OCI-LY1 (cell line): ENCODE measurements around the gene MAP1LC3A.

Experiments used
- H2AFZ ChIP-seq: fragments of 200-600 bp; sonication (generic), shearing (Covaris generic); 2 replicates; pipeline ENCODE4 v1.6.0; 2014; ENCODE audit warnings: antibody characterized with exemption, mild to moderate bottlenecking, low read length
- H3F3A ChIP-seq: fragments of 200-600 bp; sonication (generic), shearing (Covaris generic); 2 replicates; pipeline ENCODE4 v1.6.0; 2014; ENCODE audit warnings: mild to moderate bottlenecking, antibody characterized with exemption, low read length, moderate library complexity; ENCODE audit not compliant: insufficient read depth
- H3K27ac ChIP-seq: fragments of 200-600 bp; sonication (generic); 2 replicates; pipeline ENCODE4 v1.5.1; 2014; ENCODE audit warnings: low read length, mixed run types, mild to moderate bottlenecking, low read depth; ENCODE audit not compliant: poor library complexity, severe bottlenecking
- H3K27me3 ChIP-seq: fragments of 200-600 bp; sonication (generic); 2 replicates; pipeline ENCODE4 v1.6.0; 2014; ENCODE audit warnings: antibody characterized with exemption, mild to moderate bottlenecking, low read length, moderate library complexity; ENCODE audit not compliant: insufficient read depth
- H3K36me3 ChIP-seq: fragments of 200-600 bp; sonication (generic); 2 replicates; pipeline ENCODE4 v1.6.1; 2014; ENCODE audit warnings: mild to moderate bottlenecking, antibody characterized with exemption, low read length, moderate library complexity, mixed read lengths; ENCODE audit not compliant: insufficient read depth
- H3K4me1 ChIP-seq: fragments of 200-600 bp; sonication (generic); 2 replicates; pipeline ENCODE4 v1.5.1; 2014; ENCODE audit warnings: mild to moderate bottlenecking, low read length, moderate library complexity; ENCODE audit not compliant: insufficient read depth, severe bottlenecking
- H3K4me2 ChIP-seq: fragments of 200-600 bp; sonication (generic), shearing (Covaris generic); 2 replicates; pipeline ENCODE4 v1.6.1; 2014; ENCODE audit warnings: low read length
- H3K4me3 ChIP-seq: fragments of 200-600 bp; sonication (generic); 2 replicates; pipeline ENCODE4 v1.5.1; 2014; ENCODE audit warnings: low read length, low read depth, mild to moderate bottlenecking, mixed read lengths; ENCODE audit not compliant: poor library complexity, severe bottlenecking
- H3K79me2 ChIP-seq: fragments of 200-600 bp; shearing (Covaris generic); 2 replicates; pipeline ENCODE4 v1.6.1; 2016; ENCODE audit warnings: mixed run types, low read length, mixed read lengths; ENCODE audit not compliant: insufficient read depth
- H3K9ac ChIP-seq: fragments of 200-600 bp; sonication (generic), shearing (Covaris generic); 2 replicates; pipeline ENCODE4 v1.6.1; 2014; ENCODE audit warnings: mild to moderate bottlenecking, low read length, mixed read lengths
- H3K9me2 ChIP-seq: fragments of 200-600 bp; sonication (generic), shearing (Covaris generic); 2 replicates; pipeline ENCODE4 v1.6.1; 2014; ENCODE audit warnings: low read depth, mild to moderate bottlenecking, low read length, mixed read lengths
- H3K9me3 ChIP-seq: fragments of 200-600 bp; shearing (Covaris generic); 2 replicates; pipeline ENCODE4 v1.6.1; 2014; ENCODE audit warnings: low read length, mixed read lengths
- H4K20me1 ChIP-seq: fragments of 200-600 bp; sonication (generic), shearing (Covaris generic); 2 replicates; pipeline ENCODE4 v1.6.0; 2016; ENCODE audit warnings: mild to moderate bottlenecking, low read length; ENCODE audit not compliant: insufficient read depth
- CTCF ChIP-seq: fragments of 200-600 bp; sonication (generic), shearing (Covaris generic); IDR thresholded peaks from 2 replicates; pipeline ENCODE4 v1.5.1; 2017; ENCODE audit warnings: mild to moderate bottlenecking, antibody characterized with exemption, low read length, moderate library complexity, mixed read lengths
- EZH2 ChIP-seq: fragments of 200-600 bp; sonication (generic), shearing (Covaris generic); IDR thresholded peaks from 2 replicates; pipeline ENCODE4 v1.8.0; 2017; ENCODE audit warnings: borderline replicate concordance, mixed run types, mild to moderate bottlenecking, antibody characterized with exemption, low read length, moderate library complexity, mixed read lengths

The MAP1LC3A gene

GRCh38 chr20:34566978-34567891 is 8.7 kb downstream of the MAP1LC3A start:
- Histone ChIP-seq H3K27me3 (no peaks in the 10 kb centered on the region), H3K9me2 (no peaks in the 10 kb centered on the region), H2AFZ (no peak overlapping the region), H3K36me3 (no peaks in the 10 kb centered on the region), H3K9ac (no peak overlapping the region), H3K4me3 (no peak overlapping the region), H3K27ac (no peak overlapping the region), H3K4me2 (no peak overlapping the region), H3K4me1 (peaks cover 7% of the 10 kb centered on the region), H3K79me2 (no peaks in the 10 kb centered on the region), H4K20me1 (no peaks in the 10 kb centered on the region), H3K9me3 (no peaks in the 10 kb centered on the region), H3F3A (no peaks in the 10 kb centered on the region)
- TF ChIP-seq CTCF: no peak
- TF ChIP-seq EZH2: no peak

GRCh38 chr20:34567892-34568865 is 9.7 kb downstream of the MAP1LC3A start:
- Histone ChIP-seq H3K4me1 (peaks cover 7% of the 10 kb centered on the region), H3K27ac (no peak overlapping the region), H3K36me3 (no peaks in the 10 kb centered on the region), H4K20me1 (no peaks in the 10 kb centered on the region), H2AFZ (no peak overlapping the region), H3K79me2 (no peaks in the 10 kb centered on the region), H3K4me3 (no peak overlapping the region), H3K4me2 (no peak overlapping the region), H3F3A (no peaks in the 10 kb centered on the region), H3K9me3 (no peaks in the 10 kb centered on the region), H3K27me3 (no peaks in the 10 kb centered on the region), H3K9ac (no peak overlapping the region), H3K9me2 (no peaks in the 10 kb centered on the region)
- no peak for TF ChIP-seq EZH2
- no peak for TF ChIP-seq CTCF

- Histone ChIP-seq H3K4me3 (no peak overlapping the region), H2AFZ (no peak overlapping the region), H3K79me2 (no peaks in the 10 kb centered on the region), H3K4me1 (peaks cover 7% of the 10 kb centered on the region), H3K4me2 (no peak overlapping the region), H3K9me2 (no peaks in the 10 kb centered on the region), H4K20me1 (no peaks in the 10 kb centered on the region), H3K9me3 (no peaks in the 10 kb centered on the region), H3K36me3 (no peaks in the 10 kb centered on the region), H3F3A (no peaks in the 10 kb centered on the region), H3K27me3 (no peaks in the 10 kb centered on the region), H3K9ac (no peak overlapping the region), H3K27ac (no peak overlapping the region)
- TF ChIP-seq CTCF (no peak), EZH2 (no peak)
These were observed 11.1 kb downstream of the MAP1LC3A start for GRCh38 chr20:34569598-34569997.
